ENCODE results near the gene SPAG17.

Gene SPAG17

DNA sequence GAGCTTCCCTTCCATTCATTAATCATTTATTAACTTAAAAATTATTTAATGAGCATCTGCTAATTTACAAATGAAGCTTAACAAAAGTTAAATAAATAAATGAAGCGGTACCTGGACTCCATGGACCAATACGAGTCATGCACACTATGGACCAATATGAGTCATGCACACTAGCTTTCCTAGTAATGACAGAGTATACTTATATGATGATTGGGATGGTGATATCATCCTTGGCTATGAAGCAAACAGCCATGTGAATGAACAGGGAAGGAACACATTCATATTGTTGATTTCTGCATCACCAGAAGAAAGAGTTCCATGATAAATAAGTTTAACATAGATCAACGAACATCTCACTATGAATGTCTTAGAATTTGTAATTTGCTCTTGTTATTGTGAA, 109.9 kb downstream of the SPAG17 start:
- no peak for DNase-seq (ENCODE audit: low read depth)

DNA sequence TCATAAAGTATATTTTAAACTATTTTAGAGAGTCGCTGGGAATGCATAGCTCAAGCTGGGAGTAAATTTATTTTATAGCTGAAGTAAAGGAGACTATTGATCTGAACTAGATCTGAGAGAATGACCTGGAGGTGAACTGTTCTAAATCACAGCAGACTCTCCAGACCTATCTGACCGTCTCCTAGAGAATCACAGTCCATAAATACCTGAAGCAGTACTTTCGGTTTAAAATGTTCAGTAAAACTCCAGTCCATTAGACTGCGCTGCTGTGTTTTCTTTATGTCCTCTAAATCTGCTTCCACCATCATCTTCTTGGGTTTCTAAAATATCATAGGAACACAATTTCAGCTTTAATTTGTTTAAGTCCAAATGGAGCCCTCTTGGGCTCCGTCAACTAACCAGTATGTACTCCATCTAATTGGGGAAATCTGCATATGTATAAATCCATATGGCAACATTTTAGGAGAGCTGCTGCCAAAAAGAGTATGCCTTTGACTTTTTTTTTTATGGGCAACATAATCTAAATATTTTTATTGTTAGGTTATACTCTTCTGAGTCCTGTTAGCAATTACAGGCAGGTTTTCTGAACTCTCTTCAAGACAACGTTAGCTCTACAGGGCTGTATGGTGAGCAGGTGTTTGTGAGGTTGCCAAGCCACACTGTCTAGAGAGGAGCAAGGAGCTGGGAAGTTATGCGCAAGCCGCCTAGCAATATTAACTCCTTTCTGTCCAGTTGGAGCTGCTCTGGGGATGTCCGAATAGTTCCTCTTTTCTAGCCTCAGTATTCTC, 111.2 kb downstream of the SPAG17 start:
- no peak for DNase-seq (ENCODE audit: low read depth)

DNA sequence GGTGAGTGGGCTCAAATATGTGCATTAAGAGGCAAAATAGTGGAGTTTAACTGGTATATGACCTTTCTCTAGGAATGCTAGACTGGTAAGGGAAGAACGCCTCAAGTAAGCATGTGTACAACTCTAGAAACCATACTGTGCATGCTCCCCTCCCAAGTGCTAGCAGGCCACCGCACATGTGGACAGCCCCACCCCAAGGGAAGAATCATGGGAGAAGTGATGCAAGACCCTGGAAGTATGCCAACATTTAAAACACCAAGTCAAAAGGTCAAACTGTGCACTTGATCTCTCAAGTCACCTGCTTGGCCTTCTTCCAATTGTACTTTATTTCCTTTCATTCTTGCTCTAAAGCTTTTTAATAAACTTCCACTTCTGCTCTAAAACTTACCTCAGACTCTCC, 135.0 kb downstream of the SPAG17 start:
- DNase-seq (ENCODE audit: low read depth), result no peak

DNA sequence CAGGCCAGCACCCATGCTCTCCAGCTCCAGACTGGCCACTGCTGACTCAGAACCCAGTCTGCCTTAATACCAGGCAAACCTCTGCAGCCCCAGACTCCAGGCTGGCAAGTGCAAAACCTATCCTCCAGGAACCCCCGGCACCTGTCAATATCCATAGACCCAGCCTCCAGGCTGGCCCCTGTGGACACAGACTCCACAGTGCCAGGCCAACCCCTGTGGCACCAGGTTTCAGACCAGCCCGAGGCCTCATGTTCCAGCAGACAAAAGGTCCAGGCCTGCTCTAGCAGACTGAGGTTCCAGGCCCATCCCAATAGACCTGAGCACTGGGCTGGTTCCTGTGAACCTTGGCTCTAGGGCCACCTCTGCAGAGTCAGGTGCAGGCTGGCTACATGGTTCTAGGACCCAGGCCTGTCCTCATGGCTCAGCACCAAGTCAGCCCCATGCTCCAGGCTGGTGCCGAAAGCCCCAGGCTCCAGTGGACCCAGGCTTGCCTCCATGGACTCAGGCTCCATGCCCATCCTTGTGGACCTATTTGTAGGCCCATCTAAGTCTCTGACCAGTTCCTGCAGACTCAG, 137.3 kb downstream of the SPAG17 start:
- no peak for DNase-seq (ENCODE audit: low read depth)

DNA sequence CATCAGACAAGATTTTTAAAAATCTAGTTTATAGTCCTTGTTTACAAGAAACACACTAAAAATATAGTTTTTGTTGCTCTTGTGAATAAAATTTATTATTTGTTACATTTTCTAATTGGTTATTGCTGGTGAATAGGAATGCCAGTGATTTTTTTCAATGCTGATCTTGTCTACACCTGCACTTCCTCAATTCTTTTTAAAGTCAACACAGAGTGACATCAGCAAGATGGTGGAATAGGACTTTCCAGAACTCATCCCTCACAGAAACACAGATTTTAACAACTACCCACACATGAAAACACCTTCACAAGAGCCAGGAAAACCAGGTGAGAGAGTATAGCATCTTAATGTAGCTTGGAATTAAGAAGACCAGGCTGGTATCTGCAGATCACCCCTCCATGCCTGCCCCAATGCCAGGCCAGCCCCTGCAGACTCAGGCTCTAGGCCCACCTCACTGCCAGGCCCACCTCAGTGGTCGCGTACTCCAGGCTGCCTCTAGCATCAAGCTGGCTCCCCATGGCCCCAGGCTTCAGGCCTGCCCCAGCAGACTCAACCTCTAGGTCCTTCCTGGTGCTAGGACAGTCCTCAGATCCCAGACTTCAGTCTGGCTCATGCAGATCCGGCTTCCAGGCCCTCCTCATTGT, 137.9 kb downstream of the SPAG17 start:
- DNase-seq (ENCODE audit: low read depth), result no peak

DNA sequence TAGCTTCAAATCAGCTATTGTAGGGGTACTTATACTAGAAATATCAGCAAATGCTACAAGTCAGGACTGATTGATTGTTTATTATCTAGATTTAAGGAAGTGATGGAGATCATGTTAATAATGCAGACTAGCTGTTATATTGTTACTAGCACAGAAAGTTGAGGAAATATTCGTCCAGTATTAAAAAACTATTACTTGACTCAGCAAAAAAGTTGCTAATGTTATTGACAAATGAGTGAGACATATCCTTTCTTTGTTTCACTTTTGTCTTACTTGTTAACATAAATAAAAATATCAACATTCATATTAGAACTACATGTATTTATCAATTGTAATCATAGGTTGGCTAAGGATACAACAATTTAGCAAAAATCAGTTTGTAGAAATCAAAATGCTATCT, 141.4 kb downstream of the SPAG17 start:
- no peak for DNase-seq (ENCODE audit: low read depth)

DNA sequence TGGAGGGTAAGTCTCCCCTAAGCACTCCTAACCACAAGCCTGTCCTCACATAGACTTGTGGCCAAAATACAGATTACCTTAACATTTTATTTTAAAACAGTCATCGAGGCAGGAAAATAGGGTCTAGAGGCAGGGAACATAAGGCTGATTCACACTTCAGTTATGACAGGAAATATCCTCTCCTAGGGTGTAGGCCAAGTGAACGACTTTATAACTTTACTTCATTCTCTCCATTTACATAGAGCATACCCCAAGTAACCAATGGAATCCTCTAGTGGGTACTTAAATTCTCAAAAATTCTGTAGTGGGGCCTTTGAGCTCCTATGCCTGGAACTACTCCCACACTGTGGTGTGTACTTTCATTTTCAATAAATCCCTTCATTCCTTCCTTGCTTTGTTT, 142.5 kb downstream of the SPAG17 start:
- no peak for DNase-seq (ENCODE audit: low read depth)

DNA sequence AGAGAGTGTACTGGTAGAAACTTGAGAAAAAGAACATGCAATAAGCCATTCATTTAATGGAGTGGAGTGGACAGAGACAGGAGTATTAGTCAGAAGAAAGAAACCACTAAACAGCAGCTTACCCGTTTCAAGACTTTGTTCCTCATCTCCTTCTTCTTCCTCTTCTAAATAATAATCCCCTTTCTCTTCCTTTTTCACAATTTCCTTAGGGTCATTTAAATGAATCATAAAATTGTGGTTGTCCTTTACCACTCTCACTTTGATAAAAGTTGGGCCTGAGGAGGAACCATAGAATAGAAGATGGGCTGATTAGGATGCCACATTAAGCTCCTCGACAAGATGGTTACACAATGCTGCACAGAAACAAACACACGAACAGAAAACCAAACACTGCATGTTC, 145.9 kb downstream of the SPAG17 start:
- DNase-seq (ENCODE audit: low read depth), result no peak

DNA sequence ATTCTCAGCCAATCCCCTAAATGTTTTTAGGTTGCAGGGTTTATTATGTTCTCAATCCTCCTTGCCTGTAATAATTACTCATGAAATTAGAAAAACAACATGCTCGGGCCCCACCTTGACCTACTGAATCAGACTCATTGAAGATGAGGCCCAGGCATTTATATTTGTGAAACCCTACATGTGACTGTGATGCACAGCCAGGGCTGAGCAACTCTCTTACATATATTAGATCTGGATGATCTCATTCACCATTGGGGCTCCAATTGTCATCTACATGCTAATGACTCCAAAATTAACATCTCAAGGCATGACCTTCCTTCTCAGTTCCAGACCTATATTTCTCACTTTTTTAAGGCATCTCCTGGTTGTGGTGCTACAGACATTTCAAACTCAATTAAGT, 152.1 kb downstream of the SPAG17 start:
- no peak for DNase-seq (ENCODE audit: low read depth)

DNA sequence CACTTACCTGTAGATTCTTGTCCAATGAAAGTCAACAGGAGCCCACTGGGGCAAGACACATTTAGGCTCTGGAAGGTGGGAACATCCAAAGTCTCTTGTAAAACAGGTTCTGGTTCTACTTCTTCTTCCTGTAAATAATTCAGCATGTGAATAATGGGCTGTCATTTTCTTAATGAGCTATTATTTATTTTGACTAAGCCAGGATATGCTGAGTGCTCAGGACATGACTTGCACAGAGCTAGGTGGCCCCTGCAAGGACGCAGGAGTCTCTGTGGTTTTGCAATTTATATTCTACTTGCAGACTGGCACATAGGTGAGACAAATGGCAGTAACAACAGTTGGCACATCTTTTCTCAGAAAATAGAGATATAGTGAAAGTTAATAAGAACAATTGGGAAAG, 156.8 kb downstream of the SPAG17 start:
- no peak for DNase-seq (ENCODE audit: low read depth)

DNA sequence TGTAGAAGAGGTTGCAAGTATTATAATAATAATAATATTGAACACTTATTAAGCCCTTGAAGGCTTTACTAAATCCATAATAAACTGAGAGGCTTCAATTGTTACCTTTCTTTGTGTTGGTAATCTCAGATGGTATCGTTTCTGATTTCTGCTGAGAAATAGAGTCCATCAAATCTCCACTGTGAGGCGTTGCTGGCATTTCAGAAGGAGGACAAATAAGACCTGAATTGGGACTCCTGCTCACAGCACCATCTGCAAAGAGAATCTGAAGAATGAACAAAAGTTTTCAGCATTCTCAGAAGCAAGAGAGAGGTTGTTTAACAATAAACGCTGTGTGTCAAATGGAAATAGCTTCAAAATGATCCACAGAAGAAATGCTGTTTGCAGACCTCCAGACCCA, 161.8 kb downstream of the SPAG17 start:
- no peak for DNase-seq (ENCODE audit: low read depth)

DNA sequence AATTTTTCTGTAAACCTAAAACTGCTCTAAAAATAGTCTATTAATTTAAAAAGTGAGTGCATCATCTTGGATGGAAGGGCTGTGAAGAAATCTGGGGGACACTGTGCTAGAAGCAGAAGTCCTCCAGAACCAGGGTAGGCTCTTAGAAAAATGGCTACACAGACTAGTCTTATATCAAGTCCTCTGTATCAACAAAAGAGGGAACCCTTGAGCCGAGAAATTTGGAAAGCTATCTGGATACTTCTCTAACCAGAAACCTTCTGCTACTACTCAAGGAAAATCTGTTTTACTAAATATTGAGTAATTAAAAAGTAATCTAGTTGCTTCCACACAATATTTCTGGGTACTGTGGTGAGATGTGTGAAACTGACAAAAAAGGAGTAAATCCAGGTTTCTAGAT, 163.4 kb downstream of the SPAG17 start:
- no peak for DNase-seq (ENCODE audit: low read depth)

DNA sequence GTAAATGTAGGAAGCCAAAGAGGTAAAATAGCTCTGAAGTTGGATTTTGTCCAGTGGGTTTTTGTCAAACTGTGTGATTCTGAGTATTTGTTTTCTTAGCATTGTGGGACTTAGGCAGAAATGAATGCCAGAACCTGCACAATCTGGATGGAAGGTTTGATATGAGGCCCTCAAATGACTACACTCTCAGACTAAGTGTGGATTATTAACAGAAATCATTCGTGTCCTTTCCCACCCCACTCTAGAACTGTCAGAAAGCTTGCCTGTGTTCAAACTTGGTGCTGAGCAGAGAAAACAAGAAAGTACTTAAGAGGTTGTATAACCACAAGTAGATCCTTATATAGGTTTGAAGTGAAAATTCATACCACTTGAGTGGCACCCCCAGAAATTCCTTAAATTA, 167.0 kb downstream of the SPAG17 start:
- no peak for DNase-seq (ENCODE audit: low read depth)

DNA sequence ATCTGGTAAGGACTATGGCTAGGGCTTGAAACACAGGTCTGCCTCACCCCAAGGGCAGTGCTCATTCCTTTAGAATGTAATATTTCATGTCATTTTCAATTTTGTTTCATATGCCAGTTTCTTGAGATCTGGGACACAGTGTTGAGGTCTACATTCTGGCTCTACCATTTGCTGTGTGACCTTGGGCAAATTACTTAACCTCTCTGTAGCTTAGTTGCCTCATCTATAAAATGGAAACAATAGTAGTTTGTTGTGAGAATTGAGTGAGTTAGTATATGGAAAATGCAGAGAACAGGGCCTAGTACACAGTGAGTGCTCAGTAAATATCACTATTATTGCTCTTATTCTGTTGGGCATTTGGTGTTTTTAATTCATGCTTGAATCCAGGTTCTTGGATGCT, 171.1 kb downstream of the SPAG17 start:
- no peak for DNase-seq (ENCODE audit: low read depth)

DNA sequence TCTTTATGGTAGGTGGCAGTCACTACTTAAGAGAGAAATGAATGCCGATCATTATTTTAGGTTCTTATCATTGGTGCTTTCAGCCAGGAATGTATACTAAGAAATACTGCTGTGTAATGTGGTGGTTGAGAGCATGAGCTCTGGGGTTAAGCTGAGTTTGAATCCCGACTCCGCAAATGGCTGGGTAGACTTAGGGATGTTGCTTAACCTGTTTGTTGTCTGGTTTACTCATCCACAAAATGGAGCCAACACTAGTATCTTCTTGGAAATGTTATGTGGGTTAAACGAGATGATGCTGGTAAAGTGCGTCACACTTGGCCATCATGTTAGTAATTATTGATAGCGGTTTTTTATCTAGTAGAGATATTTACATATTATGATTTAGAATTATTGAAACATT, 171.7 kb downstream of the SPAG17 start:
- no peak for DNase-seq (ENCODE audit: low read depth)

DNA sequence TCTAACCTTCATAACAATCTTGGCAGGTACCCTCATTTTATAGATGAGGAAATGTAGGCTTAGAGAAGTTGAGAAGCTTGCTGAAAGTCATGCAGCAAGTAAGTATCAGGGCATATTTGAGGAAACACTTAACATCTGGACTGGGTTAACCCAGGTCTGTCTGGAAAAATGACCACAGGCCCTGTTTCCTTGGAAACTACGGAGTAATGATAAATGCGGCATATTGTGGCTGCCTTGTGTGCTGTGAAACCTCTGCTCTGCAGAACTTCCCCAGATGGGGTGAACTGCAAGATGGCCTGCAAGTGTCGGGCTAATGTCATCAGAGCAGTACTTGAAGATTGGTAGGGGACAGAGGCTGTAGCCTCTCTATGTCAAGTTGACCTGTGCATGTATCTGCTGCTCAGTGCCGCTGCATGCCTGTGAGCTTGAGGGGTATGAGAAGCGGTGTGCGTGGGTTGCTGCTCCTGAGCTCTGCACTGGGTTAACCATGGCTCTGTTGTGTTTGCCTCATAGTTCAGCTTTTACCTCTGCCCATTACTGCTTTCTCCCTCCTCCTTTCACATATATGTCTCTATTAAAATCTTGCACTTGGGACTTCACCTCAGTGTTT, 172.4 kb downstream of the SPAG17 start:
- DNase-seq (ENCODE audit: low read depth), result no peak

DNA sequence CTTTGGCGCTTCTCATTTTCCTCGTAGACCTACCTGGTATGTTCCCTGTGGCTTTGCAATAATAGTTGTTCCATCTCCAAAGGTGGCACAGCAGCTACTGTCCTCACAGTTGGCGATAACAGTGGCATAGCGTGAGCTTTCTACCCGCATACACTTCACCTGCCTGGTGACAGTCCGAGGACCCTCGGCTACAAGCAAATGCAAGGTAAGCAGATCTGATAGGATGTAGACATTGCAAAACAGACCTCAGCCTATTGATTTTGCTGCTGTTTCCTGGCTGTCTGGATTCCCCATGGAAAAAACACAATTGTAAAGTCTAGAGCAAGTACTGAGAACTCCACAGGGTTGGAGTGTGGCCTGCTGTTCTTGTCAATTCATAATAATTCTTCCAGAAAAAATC, 177.0 kb downstream of the SPAG17 start:
- no peak for DNase-seq (ENCODE audit: low read depth)

DNA sequence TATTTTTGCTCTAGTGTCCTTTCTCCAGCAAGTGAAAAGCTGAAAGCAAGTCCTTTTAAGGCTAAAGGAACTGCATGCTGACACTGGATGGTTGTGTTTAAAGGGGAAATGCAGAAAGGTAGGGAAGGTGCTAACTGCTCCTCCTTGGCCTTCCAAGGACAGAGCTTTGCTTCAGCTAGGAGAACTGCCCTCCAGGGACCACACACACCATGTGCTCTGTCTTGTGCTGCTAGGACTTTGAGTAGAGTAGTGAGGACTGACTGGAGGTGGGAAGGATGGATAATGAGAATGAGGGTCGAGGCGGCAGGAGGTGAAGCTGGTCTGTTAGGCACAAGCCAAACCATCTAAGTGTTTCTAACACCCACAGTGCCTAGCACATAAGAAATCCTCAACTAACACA, 177.6 kb downstream of the SPAG17 start:
- DNase-seq (ENCODE audit: low read depth), result no peak

DNA sequence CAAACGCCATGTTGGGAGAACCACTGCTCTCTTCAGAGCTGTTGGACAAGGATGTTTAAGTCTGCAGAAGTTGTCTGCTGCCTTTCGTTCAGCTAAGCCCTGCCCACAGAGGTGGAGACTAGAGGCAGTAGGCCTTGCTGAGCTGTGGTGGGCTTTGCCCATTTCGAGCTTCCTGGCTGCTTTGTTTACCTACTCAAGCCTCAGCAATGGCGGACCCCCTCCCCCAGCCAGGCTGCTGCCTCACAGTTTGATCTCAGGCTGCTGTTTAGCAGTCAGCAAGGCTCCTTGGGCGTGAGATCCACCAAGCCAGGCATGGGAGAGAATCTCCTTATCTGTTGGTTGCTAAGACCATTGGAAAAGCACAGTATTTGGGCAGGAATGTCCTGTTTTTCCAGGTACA, 180.7 kb downstream of the SPAG17 start:
- DNase-seq (ENCODE audit: low read depth), result no peak

DNA sequence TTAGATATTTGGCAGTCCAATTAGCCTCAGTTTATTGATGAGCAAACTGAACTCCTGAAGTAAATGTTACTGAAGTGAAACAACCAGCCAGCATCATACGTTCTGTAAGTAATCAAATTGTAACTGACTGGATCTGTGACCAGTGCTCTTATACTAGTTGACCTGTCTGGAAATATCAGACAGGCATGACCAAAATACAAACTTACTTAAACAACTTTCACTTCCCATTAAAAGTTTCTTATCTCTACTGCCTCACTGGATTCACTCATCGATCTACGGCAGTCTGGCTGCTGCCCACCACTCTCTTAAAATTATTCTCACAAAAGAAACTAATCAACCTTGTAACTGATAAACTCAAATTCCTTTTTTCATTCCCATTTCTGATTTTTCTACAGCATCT, 199.1 kb downstream of the SPAG17 start:
- no peak for DNase-seq (ENCODE audit: low read depth)

DNA sequence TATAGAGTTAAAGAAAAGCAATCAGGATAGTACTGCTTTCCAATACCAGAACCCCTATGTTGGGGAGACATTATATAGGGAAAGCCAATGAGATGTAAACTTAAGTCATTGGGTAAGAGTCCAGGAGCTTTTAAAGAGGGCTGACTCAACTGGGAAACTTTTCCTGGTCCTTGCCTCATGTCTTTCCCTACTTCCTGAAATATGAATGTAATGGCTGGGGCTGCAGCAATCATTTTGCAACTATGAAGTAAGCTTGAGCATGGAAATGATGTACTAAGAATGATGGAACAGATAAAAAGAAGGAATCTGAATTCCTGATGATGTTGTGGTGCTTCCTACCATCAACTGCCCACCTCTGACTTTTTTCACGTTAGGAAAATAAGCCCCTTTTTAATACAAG, 199.8 kb downstream of the SPAG17 start:
- DNase-seq (ENCODE audit: low read depth), result no peak

DNA sequence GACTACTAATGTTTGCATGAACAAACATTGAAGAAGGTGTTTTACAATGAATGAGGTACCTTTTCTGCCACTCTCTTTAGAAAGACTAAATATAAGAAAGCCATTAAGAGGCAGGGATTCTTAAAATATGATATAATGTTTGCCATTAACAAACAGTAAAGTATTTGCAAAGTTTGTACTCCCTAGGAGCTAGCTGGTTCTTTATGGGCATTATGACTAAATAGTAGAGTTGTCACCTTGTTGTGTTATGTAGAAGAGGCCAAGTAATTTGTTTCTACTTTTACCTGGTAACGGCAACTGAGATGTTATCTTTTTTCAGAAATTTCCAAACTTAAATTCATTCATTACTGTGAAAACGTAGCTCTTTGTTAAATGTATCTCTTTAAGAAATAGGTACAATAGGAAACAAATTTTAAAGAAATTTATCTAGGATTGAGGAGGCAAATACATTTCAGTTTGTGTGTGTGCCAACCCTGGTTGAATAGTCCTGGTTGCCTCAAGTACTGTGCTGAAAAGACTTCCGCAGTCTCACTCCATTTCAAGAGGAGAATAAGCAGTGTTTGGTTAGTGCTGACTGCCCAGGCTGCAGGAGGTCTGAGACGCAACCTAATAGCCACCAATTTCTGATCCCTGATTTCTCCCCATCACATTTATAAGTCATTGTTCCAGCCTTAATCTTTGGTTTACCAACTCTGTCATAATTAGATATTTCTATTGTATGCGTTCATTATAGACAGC, 203.4 kb downstream of the SPAG17 start:
- no peak for DNase-seq (ENCODE audit: low read depth)

DNA sequence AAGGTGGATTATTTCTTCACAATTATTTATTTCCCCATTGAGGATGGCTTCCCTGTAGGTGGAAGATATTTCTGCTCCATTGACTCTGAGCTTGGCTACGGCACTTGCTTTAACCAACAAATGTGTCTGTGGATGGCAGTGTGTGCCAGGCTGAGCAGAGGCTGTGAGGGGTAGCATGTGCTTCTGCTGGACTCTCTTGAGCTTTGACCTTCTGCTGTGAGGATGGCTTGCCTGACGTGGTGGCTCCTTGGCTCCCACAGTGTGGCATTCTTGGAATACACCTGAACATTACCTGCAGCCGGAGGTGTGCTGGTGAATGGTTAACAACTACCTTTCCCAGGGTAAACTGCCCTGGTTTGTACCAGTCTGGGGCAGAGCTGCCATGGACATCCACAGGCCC, 208.6 kb downstream of the SPAG17 start:
- no peak for DNase-seq (ENCODE audit: low read depth)

All from stimulated activated CD8-positive, alpha-beta memory T cell treated with anti-CD3 and anti-CD28 coated beads, Interleukin-12 subunit alpha, Interleukin-12 subunit beta, amount 100 ng/mL, for 1 hour (primary cell).